ENCODE data around the gene RPL11.
A peak's percentile ranks its signal among the peaks of the same experiment; 100 is the strongest.
"Not testable (repeated sequence)": the region's sequence is repeated elsewhere in the genome, so short reads cannot be mapped to it uniquely, and the experiment has no call there.

The RPL11 gene

DNA sequence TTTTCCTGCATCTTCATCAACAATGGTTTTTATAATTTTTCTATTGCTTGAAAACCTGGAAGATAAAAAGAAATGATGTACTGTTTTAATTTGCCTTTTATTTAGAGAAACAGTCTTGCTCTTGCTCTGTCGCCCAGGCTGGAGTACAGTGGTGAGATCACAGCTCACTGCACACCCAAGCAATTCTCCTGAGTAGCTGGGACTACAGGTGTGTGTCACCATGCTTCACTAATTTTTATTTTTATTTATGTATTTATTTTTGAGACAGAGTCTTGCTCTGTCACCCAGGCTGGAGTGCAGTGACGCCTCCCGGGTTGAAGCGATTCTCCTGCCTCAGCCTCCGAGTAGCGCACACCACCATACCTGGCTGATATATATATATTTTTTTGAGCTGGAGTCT is 43.0 kb upstream of the RPL11 start:
- H3K36me3 ChIP-seq (ENCODE audit: control insufficient read depth in 4 of 4, insufficient read depth in 4 of 4, low read length in 3 of 4), result no peaks in the 10 kb centered on the region
- no peaks in the 10 kb centered on the region for H3K4me1 ChIP-seq (ENCODE audit: control extremely low read depth in 1 of 4, control insufficient read depth in 4 of 4, insufficient read depth in 4 of 4, low read length in 3 of 4)
- no CpG with 5 or more reads among the region's 6 CpGs for WGBS (ENCODE audit: insufficient coverage)
- ChIA-PET POLR2A (no interaction called here), CTCF (interaction anchor here (0.7 to 1.8 kb wide), 2 partner anchors 11 to 103 kb away, joined by 3 to 5 read pairs; no protein-coding TSS in a partner anchor)
- H3K27ac ChIP-seq (ENCODE audit: insufficient read depth in 1 of 2, low read depth in 1 of 2, low read length in 2 of 2, poor library complexity in 1 of 2, severe bottlenecking in 2 of 2), result no peak overlapping the region
- peaks cover 0 to 15% (median 8%) of the 10 kb centered on the region in 5 experiments for H3K27me3 ChIP-seq (replicated peaks in 2 of 5; ENCODE audit: control insufficient read depth in 4 of 5, insufficient read depth in 5 of 5, low read length in 4 of 5)
- no peak for DNase-seq
- H3K9me3 ChIP-seq (ENCODE audit: control extremely low read depth in 1 of 5, control insufficient read depth in 4 of 5, insufficient read depth in 2 of 5, low read depth in 1 of 5, low read length in 4 of 5), result no peaks in the 10 kb centered on the region
- no peak overlapping the region for H3K4me3 ChIP-seq (ENCODE audit: control insufficient read depth in 1 of 7, extremely low read depth in 1 of 7, insufficient read depth in 4 of 7, low read depth in 2 of 7, low read length in 6 of 7)

DNA sequence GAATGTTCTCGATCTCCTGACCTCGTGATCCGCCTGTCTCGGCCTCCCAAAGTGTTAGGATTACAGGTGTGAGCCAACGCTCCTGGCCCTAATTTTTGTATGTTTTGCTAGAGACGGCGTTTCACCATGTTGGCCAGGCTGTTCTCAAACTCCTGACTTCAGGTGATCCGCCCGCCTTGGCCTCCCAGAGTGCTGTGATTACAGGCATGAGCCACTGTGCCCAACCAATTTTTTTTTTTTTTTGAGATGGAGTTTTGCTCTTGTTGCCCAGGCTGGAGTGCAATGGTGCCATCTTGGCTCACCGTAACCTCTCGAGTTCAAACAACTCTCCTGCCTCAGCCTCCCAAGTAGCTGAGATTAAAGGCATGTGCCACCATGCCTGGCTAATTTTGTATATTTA is 42.4 kb upstream of the RPL11 start:
- H3K9me3 ChIP-seq (ENCODE audit: control extremely low read depth in 1 of 5, control insufficient read depth in 4 of 5, insufficient read depth in 2 of 5, low read depth in 1 of 5, low read length in 4 of 5); H3K4me1 ChIP-seq (ENCODE audit: control extremely low read depth in 1 of 4, control insufficient read depth in 4 of 4, insufficient read depth in 4 of 4, low read length in 3 of 4); H3K36me3 ChIP-seq (ENCODE audit: control insufficient read depth in 4 of 4, insufficient read depth in 4 of 4, low read length in 3 of 4); H3K27ac ChIP-seq (ENCODE audit: insufficient read depth in 1 of 2, low read depth in 1 of 2, low read length in 2 of 2, poor library complexity in 1 of 2, severe bottlenecking in 2 of 2); H3K4me3 ChIP-seq (ENCODE audit: control insufficient read depth in 1 of 7, extremely low read depth in 1 of 7, insufficient read depth in 4 of 7, low read depth in 2 of 7, low read length in 6 of 7); DNase-seq; POLR2A ChIA-PET: not testable (repeated sequence)
- CTCF ChIA-PET, result interaction anchor here (0.6 to 1.8 kb wide), 3 partner anchors 12 to 130 kb away, joined by 3 to 5 read pairs (median 5); no protein-coding TSS in a partner anchor
- H3K27me3 ChIP-seq (replicated peaks in 2 of 5; ENCODE audit: control insufficient read depth in 4 of 5, insufficient read depth in 5 of 5, low read length in 4 of 5), result peaks cover 0 to 14% (median 8%) of the 10 kb centered on the region in 5 experiments
- WGBS (ENCODE audit: insufficient coverage), result 98% methylated on average over 10 of the region's 11 CpGs

- ChIA-PET CTCF (interaction anchor here (0.6 to 2.2 kb wide), 4 partner anchors 11 to 154 kb away, joined by 3 to 13 read pairs (median 3); no protein-coding TSS in a partner anchor), POLR2A (no interaction called here)
These were observed 41.1 kb upstream of the RPL11 start for GRCh38 chr1:23650344-23650990.

GRCh38 chr1:23651069-23651808 is 40.4 kb upstream of the RPL11 start:
- peaks cover 0 to 13% (median 8%) of the 10 kb centered on the region in 5 experiments for H3K27me3 ChIP-seq (replicated peaks in 2 of 5; ENCODE audit: control insufficient read depth in 4 of 5, insufficient read depth in 5 of 5, low read length in 4 of 5)
- H3K4me1 ChIP-seq (ENCODE audit: control extremely low read depth in 1 of 4, control insufficient read depth in 4 of 4, insufficient read depth in 4 of 4, low read length in 3 of 4), result no peaks in the 10 kb centered on the region
- no peaks in the 10 kb centered on the region for H3K9me3 ChIP-seq (ENCODE audit: control extremely low read depth in 1 of 5, control insufficient read depth in 4 of 5, insufficient read depth in 2 of 5, low read depth in 1 of 5, low read length in 4 of 5)
- no peak overlapping the region for H3K27ac ChIP-seq (ENCODE audit: insufficient read depth in 1 of 2, low read depth in 1 of 2, low read length in 2 of 2, poor library complexity in 1 of 2, severe bottlenecking in 2 of 2)
- ChIA-PET POLR2A (no interaction called here), CTCF (interaction anchor here (0.8 to 2.2 kb wide), 3 partner anchors 11 to 155 kb away, joined by 3 to 13 read pairs (median 4); no protein-coding TSS in a partner anchor)
- 83% methylated on average over 6 of the region's 7 CpGs for WGBS (ENCODE audit: insufficient coverage)
- H3K4me3 ChIP-seq (ENCODE audit: control insufficient read depth in 1 of 7, extremely low read depth in 1 of 7, insufficient read depth in 4 of 7, low read depth in 2 of 7, low read length in 6 of 7), result no peak overlapping the region
- H3K36me3 ChIP-seq (ENCODE audit: control insufficient read depth in 4 of 4, insufficient read depth in 4 of 4, low read length in 3 of 4), result no peaks in the 10 kb centered on the region
- no peak for DNase-seq

More at GRCh38 chr1:23650344-23650990, 41.1 kb upstream of the RPL11 start:
- no peak overlapping the region for H3K27ac ChIP-seq (ENCODE audit: insufficient read depth in 1 of 2, low read depth in 1 of 2, low read length in 2 of 2, poor library complexity in 1 of 2, severe bottlenecking in 2 of 2)
- no peaks in the 10 kb centered on the region for H3K4me1 ChIP-seq (ENCODE audit: control extremely low read depth in 1 of 4, control insufficient read depth in 4 of 4, insufficient read depth in 4 of 4, low read length in 3 of 4)
- no peak for DNase-seq
- peaks cover 0 to 13% (median 8%) of the 10 kb centered on the region in 5 experiments for H3K27me3 ChIP-seq (replicated peaks in 2 of 5; ENCODE audit: control insufficient read depth in 4 of 5, insufficient read depth in 5 of 5, low read length in 4 of 5)
- H3K9me3 ChIP-seq (ENCODE audit: control extremely low read depth in 1 of 5, control insufficient read depth in 4 of 5, insufficient read depth in 2 of 5, low read depth in 1 of 5, low read length in 4 of 5), result no peaks in the 10 kb centered on the region
- H3K4me3 ChIP-seq (ENCODE audit: control insufficient read depth in 1 of 7, extremely low read depth in 1 of 7, insufficient read depth in 4 of 7, low read depth in 2 of 7, low read length in 6 of 7), result no peak overlapping the region
- no peaks in the 10 kb centered on the region for H3K36me3 ChIP-seq (ENCODE audit: control insufficient read depth in 4 of 4, insufficient read depth in 4 of 4, low read length in 3 of 4)
- WGBS (ENCODE audit: insufficient coverage), result 89% methylated on average over 4 of the region's 10 CpGs

GRCh38 chr1:23657659-23658275 is 33.8 kb upstream of the RPL11 start:
- peak; percentile 52 to 71 (median 68) for DNase-seq
- Histone ChIP-seq H3K27ac (ENCODE audit: insufficient read depth in 1 of 2, low read depth in 1 of 2, low read length in 2 of 2, poor library complexity in 1 of 2, severe bottlenecking in 2 of 2) (no peak overlapping the region), H3K4me3 (ENCODE audit: control insufficient read depth in 1 of 7, extremely low read depth in 1 of 7, insufficient read depth in 4 of 7, low read depth in 2 of 7, low read length in 6 of 7) (no peak overlapping the region), H3K36me3 (ENCODE audit: control insufficient read depth in 4 of 4, insufficient read depth in 4 of 4, low read length in 3 of 4) (no peaks in the 10 kb centered on the region), H3K4me1 (ENCODE audit: control extremely low read depth in 1 of 4, control insufficient read depth in 4 of 4, insufficient read depth in 4 of 4, low read length in 3 of 4) (no peaks in the 10 kb centered on the region), H3K27me3 (replicated peaks in 2 of 5; ENCODE audit: control insufficient read depth in 4 of 5, insufficient read depth in 5 of 5, low read length in 4 of 5) (peaks cover 0 to 2% (median 0%) of the 10 kb centered on the region in 5 experiments), H3K9me3 (ENCODE audit: control extremely low read depth in 1 of 5, control insufficient read depth in 4 of 5, insufficient read depth in 2 of 5, low read depth in 1 of 5, low read length in 4 of 5) (no peaks in the 10 kb centered on the region)
- CTCF ChIA-PET, result interaction anchor here (1.0 to 2.9 kb wide), 6 partner anchors 13 to 162 kb away, joined by 3 to 8 read pairs (median 3); no protein-coding TSS in a partner anchor
- POLR2A ChIA-PET, result interaction anchor here (0.6 to 0.9 kb wide), 2 partner anchors 8 to 250 kb away, joined by 3 to 4 read pairs; no protein-coding TSS in a partner anchor
- 74% methylated on average over 3 of the region's 7 CpGs for WGBS (ENCODE audit: insufficient coverage)

- Histone ChIP-seq H3K36me3 (ENCODE audit: control insufficient read depth in 4 of 4, insufficient read depth in 4 of 4, low read length in 3 of 4) (no peaks in the 10 kb centered on the region), H3K4me1 (ENCODE audit: control extremely low read depth in 1 of 4, control insufficient read depth in 4 of 4, insufficient read depth in 4 of 4, low read length in 3 of 4) (no peaks in the 10 kb centered on the region), H3K27ac (ENCODE audit: insufficient read depth in 1 of 2, low read depth in 1 of 2, low read length in 2 of 2, poor library complexity in 1 of 2, severe bottlenecking in 2 of 2) (no peak overlapping the region), H3K4me3 (ENCODE audit: control insufficient read depth in 1 of 7, extremely low read depth in 1 of 7, insufficient read depth in 4 of 7, low read depth in 2 of 7, low read length in 6 of 7) (no peak overlapping the region), H3K27me3 (replicated peaks in 2 of 5; ENCODE audit: control insufficient read depth in 4 of 5, insufficient read depth in 5 of 5, low read length in 4 of 5) (no peaks in the 10 kb centered on the region), H3K9me3 (ENCODE audit: control extremely low read depth in 1 of 5, control insufficient read depth in 4 of 5, insufficient read depth in 2 of 5, low read depth in 1 of 5, low read length in 4 of 5) (no peaks in the 10 kb centered on the region)
- DNase-seq, result no peak
- ChIA-PET POLR2A (no interaction called here), CTCF (no interaction called here)
- 91% methylated on average over 7 of the region's 9 CpGs for WGBS (ENCODE audit: insufficient coverage)
These were observed 30.9 kb upstream of the RPL11 start for GRCh38 chr1:23660671-23661070.
